Lower lobe of right lung (tissue), 2 donors: ENCODE measurements around the gene PAEP. TPM values are rescaled to one million over a fixed set of nuclear protein-coding genes. Genes with fewer than 3 reads are reported as not detected.

Experiments
- ATAC-seq, 2 donors: fragments of 200-7000 bp; cut with Tn5 transposase; one replicate each; pipeline ENCODE4 v1.9.1; 2020 to 2022; ENCODE audit warnings: mild to moderate bottlenecking in 2 of 2, moderate library complexity in 2 of 2
- DNase-seq: peaks from one replicate; pipeline ENCODE4 v3.0.0-alpha.2; 2020
- H3K27ac ChIP-seq: fragments of 200-600 bp; one replicate; pipeline ENCODE4 v1.8.0; 2022
- H3K27me3 ChIP-seq: fragments of 200-600 bp; one replicate; pipeline ENCODE4 v1.8.0; 2022; ENCODE audit warnings: low read depth
- H3K36me3 ChIP-seq: fragments of 200-600 bp; one replicate; pipeline ENCODE4 v1.8.0; 2022; ENCODE audit warnings: mild to moderate bottlenecking
- H3K4me1 ChIP-seq: fragments of 200-600 bp; one replicate; pipeline ENCODE4 v1.8.0; 2022
- H3K4me3 ChIP-seq: fragments of 200-600 bp; one replicate; pipeline ENCODE4 v1.8.0; 2022; ENCODE audit warnings: mild to moderate bottlenecking
- H3K9me3 ChIP-seq: fragments of 200-600 bp; one replicate; pipeline ENCODE4 v1.8.0; 2022
- intact Hi-C: fragments of 100-400 bp; cut with DNase I; formaldehyde crosslinking; loops from one replicate; pipeline ENCODE4 v1.11.0; 2022
- total RNA-seq: library from RNA; stranded (reverse); fragmentation: NEBNext Ultra II Directional; extraction: Animal tissue kit (Norgen Biotek cat#: 25700); gene quantifications from one replicate; pipeline ENCODE4 v1.2.1, GENCODE V29; 2021
- TF ChIP-seq, protein P1 (sequence below): fragments of 200-600 bp; IDR thresholded peaks from one replicate; pipeline ENCODE4 v1.8.0; 2022; ENCODE audit warnings: antibody characterized with exemption, mild to moderate bottlenecking
- donor health status: DM: no; HTN: yes; CAD: no; lungs with severe emphysema.

PAEP gene
- total RNA-seq, 1 donor from 2014 or later, result not detected

DNA sequence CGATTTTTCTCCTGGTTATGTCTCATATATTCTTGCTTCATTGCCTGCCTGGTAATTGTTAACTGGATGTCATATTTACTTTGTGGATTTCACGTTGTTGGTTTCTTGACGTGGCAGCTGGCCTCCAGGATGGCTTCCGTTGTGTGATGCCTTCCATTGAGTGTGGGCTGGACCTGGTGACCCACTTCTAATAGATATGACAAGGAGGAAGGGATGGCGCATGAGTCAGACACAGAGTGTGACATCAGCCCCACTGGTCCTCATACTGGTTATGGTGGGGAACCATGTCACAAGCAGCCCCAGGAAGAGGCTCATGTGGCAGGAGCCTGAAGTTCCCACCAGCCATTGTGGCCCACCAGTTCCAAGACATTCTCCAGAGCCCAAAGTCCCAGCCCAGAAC, 6.4 kb upstream of the PAEP start:
- no peak for DNase-seq
- ATAC-seq, result no peak
- TF ChIP-seq, protein P1, sequence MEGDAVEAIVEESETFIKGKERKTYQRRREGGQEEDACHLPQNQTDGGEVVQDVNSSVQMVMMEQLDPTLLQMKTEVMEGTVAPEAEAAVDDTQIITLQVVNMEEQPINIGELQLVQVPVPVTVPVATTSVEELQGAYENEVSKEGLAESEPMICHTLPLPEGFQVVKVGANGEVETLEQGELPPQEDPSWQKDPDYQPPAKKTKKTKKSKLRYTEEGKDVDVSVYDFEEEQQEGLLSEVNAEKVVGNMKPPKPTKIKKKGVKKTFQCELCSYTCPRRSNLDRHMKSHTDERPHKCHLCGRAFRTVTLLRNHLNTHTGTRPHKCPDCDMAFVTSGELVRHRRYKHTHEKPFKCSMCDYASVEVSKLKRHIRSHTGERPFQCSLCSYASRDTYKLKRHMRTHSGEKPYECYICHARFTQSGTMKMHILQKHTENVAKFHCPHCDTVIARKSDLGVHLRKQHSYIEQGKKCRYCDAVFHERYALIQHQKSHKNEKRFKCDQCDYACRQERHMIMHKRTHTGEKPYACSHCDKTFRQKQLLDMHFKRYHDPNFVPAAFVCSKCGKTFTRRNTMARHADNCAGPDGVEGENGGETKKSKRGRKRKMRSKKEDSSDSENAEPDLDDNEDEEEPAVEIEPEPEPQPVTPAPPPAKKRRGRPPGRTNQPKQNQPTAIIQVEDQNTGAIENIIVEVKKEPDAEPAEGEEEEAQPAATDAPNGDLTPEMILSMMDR, result no peak
- no peaks in the 10 kb centered on the region for H3K4me1 ChIP-seq
- H3K36me3 ChIP-seq, result no peaks in the 10 kb centered on the region
- H3K4me3 ChIP-seq, result no peak overlapping the region
- no peak overlapping the region for H3K27ac ChIP-seq
- intact Hi-C loops, result no loop called here
- no peaks in the 10 kb centered on the region for H3K27me3 ChIP-seq
- H3K9me3 ChIP-seq, result no peaks in the 10 kb centered on the region

GRCh38 chr9:135555910-135556309, 5.6 kb upstream of the PAEP start:
- DNase-seq (no peak), ATAC-seq (no peak)
- Histone ChIP-seq H3K4me1 (no peaks in the 10 kb centered on the region), H3K27ac (no peak overlapping the region), H3K4me3 (no peak overlapping the region), H3K9me3 (no peaks in the 10 kb centered on the region), H3K36me3 (no peaks in the 10 kb centered on the region), H3K27me3 (peaks cover under 1% of the 10 kb centered on the region)
- TF ChIP-seq, protein P1, result no peak
- intact Hi-C loops, result no loop called here

- peaks cover 17% of the 10 kb centered on the region for H3K27me3 ChIP-seq
- intact Hi-C loops, result no loop called here
- DNase-seq, result no peak
- H3K4me3 ChIP-seq, result no peak overlapping the region
- H3K27ac ChIP-seq, result no peak overlapping the region
- H3K4me1 ChIP-seq, result no peaks in the 10 kb centered on the region
- H3K36me3 ChIP-seq, result no peaks in the 10 kb centered on the region
- TF ChIP-seq, protein P1, result no peak
- no peaks in the 10 kb centered on the region for H3K9me3 ChIP-seq
- ATAC-seq, result no peak
Measured at GRCh38 chr9:135559606-135560005, 1.9 kb upstream of the PAEP start.

DNA sequence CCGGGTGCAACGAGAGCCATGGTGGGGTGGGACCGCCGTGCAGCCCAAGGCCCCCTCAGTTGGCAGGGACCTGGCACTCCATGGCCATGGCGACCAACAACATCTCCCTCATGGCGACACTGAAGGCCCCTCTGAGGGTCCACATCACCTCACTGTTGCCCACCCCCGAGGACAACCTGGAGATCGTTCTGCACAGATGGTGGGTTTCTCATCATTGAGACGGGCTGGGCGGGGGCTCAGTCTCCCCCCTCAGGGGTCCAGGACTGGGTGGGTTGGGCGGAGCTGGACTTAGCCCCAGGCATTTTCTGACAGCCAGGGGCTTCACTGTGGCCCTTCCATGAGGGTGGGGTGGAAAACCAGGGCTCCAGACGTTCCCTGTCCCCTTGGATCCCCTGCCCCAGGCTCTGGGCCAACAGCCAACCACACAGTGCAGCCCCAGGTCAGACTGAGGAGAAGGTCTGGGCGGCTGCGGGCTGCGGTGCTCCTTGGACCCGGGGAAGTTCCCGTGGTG, 734 bp downstream of the PAEP start:
- ATAC-seq (no peak), DNase-seq (no peak)
- no peak overlapping the region for H3K4me3 ChIP-seq
- H3K27ac ChIP-seq, result no peak overlapping the region
- intact Hi-C loops, result no loop called here
- H3K27me3 ChIP-seq, result peaks cover 31% of the 10 kb centered on the region
- no peaks in the 10 kb centered on the region for H3K4me1 ChIP-seq
- no peaks in the 10 kb centered on the region for H3K9me3 ChIP-seq
- H3K36me3 ChIP-seq, result no peaks in the 10 kb centered on the region
- TF ChIP-seq, protein P1, result no peak

GRCh38 chr9:135563039-135563476, 1.5 kb downstream of the PAEP start:
- DNase-seq, result no peak
- intact Hi-C loops, result no loop called here

More at GRCh38 chr9:135563039-135563476, 1.5 kb downstream of the PAEP start:
- Histone ChIP-seq H3K9me3 (no peaks in the 10 kb centered on the region), H3K4me3 (no peak overlapping the region), H3K4me1 (no peaks in the 10 kb centered on the region), H3K36me3 (no peaks in the 10 kb centered on the region), H3K27me3 (peaks cover 32% of the 10 kb centered on the region), H3K27ac (no peak overlapping the region)
- ATAC-seq, result no peak
- TF ChIP-seq, protein P1, result no peak
